Fibroblast of villous mesenchyme (primary cell): ENCODE measurements around the gene MDM2. TPM values are rescaled to one million over a fixed set of nuclear protein-coding genes. Genes with fewer than 3 reads are reported as not detected.
"Not testable (repeated sequence)": the region's sequence is repeated elsewhere in the genome, so short reads cannot be mapped to it uniquely, and the experiment has no call there.

Source experiments
- DNase-seq: peaks from one replicate; pipeline ENCODE4 v3.0.0-alpha.2; 2010; ENCODE audit warnings: low read depth
- H3K4me3 ChIP-seq: 2 replicates; pipeline ENCODE4 v1.5.1; 2011; ENCODE audit warnings: low read depth, mild to moderate bottlenecking, low read length
- CTCF ChIP-seq: IDR thresholded peaks from 2 replicates; pipeline ENCODE4 v1.5.1; 2012; ENCODE audit warnings: low read depth, mild to moderate bottlenecking, low read length; ENCODE audit not compliant: insufficient read depth
- total RNA-seq: library from RNA; depleted of rRNA; stranded (reverse); fragments of >200 nt; gene quantifications from 2 replicates; pipeline ENCODE4 v1.2.3, GENCODE V29; 2012

The MDM2 gene
- total RNA-seq, 1 donor, result 245 TPM

- no peak overlapping the region for H3K4me3 ChIP-seq
- DNase-seq, result no peak
Observed at GRCh38 chr12:68863109-68863770, 55.3 kb downstream of the MDM2 start.

GRCh38 chr12:68863886-68864454, 56.0 kb downstream of the MDM2 start:
- peak; percentile 57 for DNase-seq
- peak; percentile 53 for TF ChIP-seq CTCF
- H3K4me3 ChIP-seq, result not testable (repeated sequence)

More at GRCh38 chr12:68863109-68863770, 55.3 kb downstream of the MDM2 start:
- no peak for TF ChIP-seq CTCF

GRCh38 chr12:68864604-68865003, 56.6 kb downstream of the MDM2 start:
- no peak for TF ChIP-seq CTCF
- H3K4me3 ChIP-seq, result no peak overlapping the region
- no peak for DNase-seq

GRCh38 chr12:68865399-68866164, 57.6 kb downstream of the MDM2 start:
- TF ChIP-seq CTCF, result no peak
- no peak overlapping the region for H3K4me3 ChIP-seq
- DNase-seq, result no peak

- no peak for TF ChIP-seq CTCF
- peak; percentile 44 for DNase-seq
- H3K4me3 ChIP-seq, result no peak overlapping the region
Observed at GRCh38 chr12:68866950-68867349, 59.0 kb downstream of the MDM2 start.

- no peak for TF ChIP-seq CTCF
- no peak for DNase-seq
- no peak overlapping the region for H3K4me3 ChIP-seq
Observed at GRCh38 chr12:68867606-68868005, 59.6 kb downstream of the MDM2 start.
